C4-2B (cell line): ENCODE data around the gene CSNK1D.

Experiments
- H3K27ac ChIP-seq: fragments of 450-650 bp; 2 replicates; pipeline ENCODE4 v1.5.1; 2017
- CTCF ChIP-seq: fragments of 450-650 bp; conservative IDR thresholded peaks from 2 replicates; pipeline ENCODE4 v1.5.1; 2017; ENCODE audit warnings: mild to moderate bottlenecking
- ZFX ChIP-seq: fragments of 450-650 bp; IDR thresholded peaks from 2 replicates; pipeline ENCODE4 v1.6.1; 2017

Gene CSNK1D

GRCh38 chr17:82228278-82228841, 45.1 kb downstream of the CSNK1D start:
- no peak for TF ChIP-seq CTCF
- TF ChIP-seq ZFX: no peak
- peak overlapping the region; percentile 95; the same call in 1 of the 2 replicates for H3K27ac ChIP-seq

- TF ChIP-seq CTCF: no peak
- TF ChIP-seq ZFX: no peak
Observed at GRCh38 chr17:82227629-82228277, 45.7 kb downstream of the CSNK1D start.

GRCh38 chr17:82226809-82227628, 46.5 kb downstream of the CSNK1D start:
- no peak overlapping the region for H3K27ac ChIP-seq
- TF ChIP-seq ZFX (no peak), CTCF (no peak)

More at GRCh38 chr17:82227629-82228277, 45.7 kb downstream of the CSNK1D start:
- H3K27ac ChIP-seq: no peak overlapping the region

- TF ChIP-seq CTCF (no peak), ZFX (no peak)
- H3K27ac ChIP-seq: no peak overlapping the region
Observed at GRCh38 chr17:82226146-82226808, 47.2 kb downstream of the CSNK1D start.

- no peak for TF ChIP-seq ZFX
- TF ChIP-seq CTCF: no peak
- no peak overlapping the region for H3K27ac ChIP-seq
Observed at GRCh38 chr17:82225368-82226029, 48.0 kb downstream of the CSNK1D start.

GRCh38 chr17:82224666-82225065, 48.8 kb downstream of the CSNK1D start:
- no peak for TF ChIP-seq CTCF
- no peak for TF ChIP-seq ZFX
- no peak overlapping the region for H3K27ac ChIP-seq
